Muscle layer of colon (tissue), 2 donors: ENCODE data around the gene CD99L2.

Source experiments
- H3K27ac ChIP-seq: one replicate; pipeline ENCODE4 v1.7.0; 2013; ENCODE audit warnings: low read depth, mild to moderate bottlenecking, low read length, moderate library complexity
- H3K27me3 ChIP-seq, 2 donors: one replicate each; pipeline ENCODE4 v1.7.0; 2013; ENCODE audit warnings: low read length in 2 of 2, mild to moderate bottlenecking in 2 of 2; ENCODE audit not compliant: insufficient read depth in 2 of 2, control insufficient read depth in 1 of 2
- H3K36me3 ChIP-seq: one replicate; pipeline ENCODE4 v1.7.0; 2013; ENCODE audit warnings: mild to moderate bottlenecking, low read length; ENCODE audit not compliant: insufficient read depth
- H3K4me1 ChIP-seq: one replicate; pipeline ENCODE4 v1.7.0; 2013; ENCODE audit warnings: mild to moderate bottlenecking, low read length; ENCODE audit not compliant: insufficient read depth
- H3K4me3 ChIP-seq, 2 donors: one replicate each; pipeline ENCODE4 v1.7.0; 2013; ENCODE audit warnings: low read length in 2 of 2, low read depth in 1 of 2, mild to moderate bottlenecking in 1 of 2, moderate library complexity in 1 of 2
- H3K9ac ChIP-seq: one replicate; pipeline ENCODE4 v1.7.0; 2013; ENCODE audit warnings: low read length
- H3K9me3 ChIP-seq: one replicate; pipeline ENCODE4 v1.7.0; 2013; ENCODE audit warnings: mild to moderate bottlenecking, low read length
- donor health status: abdominal sarcoma.
- donor health status: Adenocarcinoma of cecum.

CD99L2 gene

DNA sequence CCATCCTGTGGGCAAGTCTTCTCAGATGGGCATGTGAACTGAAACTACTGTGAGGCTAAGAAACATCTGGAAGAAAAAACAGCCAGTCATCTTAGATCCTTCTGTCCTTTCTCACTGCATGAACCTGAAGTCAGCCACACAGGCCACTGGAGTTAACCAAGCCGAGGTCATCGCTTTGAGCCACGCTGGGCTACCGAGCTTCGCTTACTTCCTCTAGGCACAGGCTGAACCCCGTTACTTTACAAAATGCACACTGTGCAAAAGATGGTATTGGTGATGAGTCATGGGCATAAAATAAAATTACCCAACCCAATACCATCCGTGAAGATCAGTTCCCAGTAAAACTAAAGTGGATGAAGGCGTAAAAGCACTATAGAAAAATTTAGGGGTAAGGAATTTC lies 119.1 kb downstream of the CD99L2 start:
- no peak overlapping the region for H3K4me3 ChIP-seq
- H3K4me1 ChIP-seq, result no peaks in the 10 kb centered on the region
- no peaks in the 10 kb centered on the region for H3K9me3 ChIP-seq
- no peak overlapping the region for H3K9ac ChIP-seq
- H3K36me3 ChIP-seq, result no peaks in the 10 kb centered on the region
- no peak overlapping the region for H3K27ac ChIP-seq
- no peaks in the 10 kb centered on the region for H3K27me3 ChIP-seq

DNA sequence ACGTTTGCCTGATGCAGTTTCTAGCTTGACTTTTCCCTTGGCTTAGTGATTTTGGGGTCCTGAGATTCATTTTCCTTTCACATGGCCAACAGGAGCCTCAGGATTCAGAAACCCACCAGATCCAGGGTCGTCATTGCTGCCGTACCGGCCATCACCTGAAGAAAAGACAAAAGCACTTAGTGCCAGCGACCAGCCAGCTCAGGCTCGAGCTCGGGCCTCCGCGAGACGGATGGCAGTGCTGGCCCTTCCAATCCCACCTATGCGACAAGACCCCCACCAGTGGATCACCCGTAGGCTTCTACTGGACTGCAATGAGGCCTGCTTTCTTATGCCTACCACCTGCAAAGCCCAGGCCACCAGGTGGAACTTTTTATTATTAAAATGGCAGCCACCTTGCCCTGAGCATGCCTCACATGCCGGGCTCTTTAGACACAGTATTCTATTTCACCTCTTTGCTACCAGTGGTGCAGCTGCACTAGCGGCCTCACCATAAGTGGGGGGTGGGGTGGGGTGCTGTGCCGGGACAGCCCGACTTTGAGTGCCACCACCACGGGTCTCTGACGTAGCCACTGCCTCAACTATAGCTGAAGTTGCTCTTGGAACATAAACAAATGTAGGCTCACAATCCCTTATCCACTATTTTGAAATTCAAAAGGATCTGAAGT lies 121.0 kb downstream of the CD99L2 start:
- no peaks in the 10 kb centered on the region for H3K36me3 ChIP-seq

DNA sequence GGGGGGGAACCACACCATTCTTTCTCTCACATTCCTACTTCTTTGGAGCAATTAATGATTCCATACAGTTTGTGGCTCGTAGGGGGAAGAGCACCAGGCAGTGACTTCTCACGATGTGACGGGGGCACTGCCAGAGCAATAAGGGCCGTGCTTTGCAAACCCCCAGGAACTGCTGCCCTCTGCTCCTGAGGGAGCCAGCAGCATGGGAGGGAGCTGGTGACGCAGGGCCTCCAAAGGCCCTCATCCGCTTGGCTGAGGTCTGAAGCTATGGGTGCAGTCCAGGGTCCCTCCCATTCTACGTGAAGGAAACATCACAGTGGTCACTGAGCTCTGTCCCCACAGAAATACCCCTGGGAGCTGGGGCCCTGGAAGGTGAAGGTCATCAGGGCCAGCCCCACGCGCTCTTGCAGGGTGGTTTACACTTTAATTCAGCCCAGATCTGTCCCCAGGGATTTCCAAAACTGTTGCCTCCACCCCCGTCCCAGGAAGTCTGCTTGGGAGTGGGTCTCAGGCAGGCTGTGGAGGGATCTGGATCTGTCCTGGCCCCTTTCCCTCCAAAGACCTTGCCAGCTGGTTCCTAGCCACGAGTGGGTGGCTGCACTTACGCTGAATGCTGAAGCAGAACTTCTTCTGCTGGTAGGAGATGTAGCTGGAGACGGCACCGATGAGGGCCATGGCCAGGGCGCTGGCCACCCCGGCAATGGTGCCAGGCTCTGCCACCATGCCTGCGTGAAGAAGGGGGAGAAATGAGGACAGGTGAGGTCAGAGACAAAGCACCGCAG lies 122.7 kb downstream of the CD99L2 start:
- H3K4me3 ChIP-seq, result no peak overlapping the region
- no peaks in the 10 kb centered on the region for H3K27me3 ChIP-seq
- no peaks in the 10 kb centered on the region for H3K9me3 ChIP-seq
- no peak overlapping the region for H3K27ac ChIP-seq
- H3K9ac ChIP-seq, result no peak overlapping the region
- no peaks in the 10 kb centered on the region for H3K36me3 ChIP-seq
- no peaks in the 10 kb centered on the region for H3K4me1 ChIP-seq

More for the DNA sequence above, 121.0 kb downstream of the CD99L2 start:
- Histone ChIP-seq H3K4me3 (no peak overlapping the region), H3K27ac (no peak overlapping the region), H3K27me3 (no peaks in the 10 kb centered on the region), H3K4me1 (no peaks in the 10 kb centered on the region), H3K9ac (no peak overlapping the region), H3K9me3 (no peaks in the 10 kb centered on the region)

DNA sequence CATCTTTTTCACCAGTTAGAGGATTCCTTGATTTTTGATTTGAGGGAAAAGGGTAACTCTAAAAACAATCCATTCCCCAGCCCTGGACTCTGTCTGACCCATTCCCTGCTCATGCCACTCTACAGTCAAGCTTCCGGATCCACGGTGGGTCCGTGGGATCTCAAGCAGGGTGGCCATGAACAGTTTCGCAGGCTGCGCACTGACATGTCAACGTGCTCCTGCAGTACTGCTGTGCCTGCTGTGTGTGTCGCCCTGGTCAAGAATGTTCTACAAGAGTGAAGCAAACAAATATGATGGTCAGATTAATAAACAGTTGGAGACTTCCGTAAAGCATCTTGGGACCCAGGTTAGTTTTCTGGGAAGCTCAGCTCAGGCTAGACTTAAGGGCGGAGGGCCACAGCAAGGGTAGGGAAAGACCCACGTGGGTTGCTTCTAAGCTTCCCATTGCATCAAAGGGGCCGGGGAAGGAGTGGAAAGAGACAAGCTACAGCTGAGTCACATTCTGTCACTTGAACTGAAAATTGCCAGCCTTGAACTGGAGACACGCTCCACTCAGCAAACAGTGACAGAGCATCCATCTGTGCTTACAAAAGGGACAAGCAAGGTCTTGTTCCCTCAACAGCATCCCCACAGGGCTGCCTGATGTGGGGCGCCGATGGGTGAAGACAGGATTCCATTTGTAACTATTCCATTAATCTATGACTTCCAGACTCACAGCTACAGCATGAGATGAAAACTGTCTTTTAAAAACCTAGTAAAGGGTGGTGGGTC lies 123.5 kb downstream of the CD99L2 start:
- H3K4me1 ChIP-seq, result no peaks in the 10 kb centered on the region
- no peak overlapping the region for H3K4me3 ChIP-seq
- no peak overlapping the region for H3K27ac ChIP-seq
- no peak overlapping the region for H3K9ac ChIP-seq
- H3K9me3 ChIP-seq, result no peaks in the 10 kb centered on the region
- H3K27me3 ChIP-seq, result no peaks in the 10 kb centered on the region
- H3K36me3 ChIP-seq, result no peaks in the 10 kb centered on the region

DNA sequence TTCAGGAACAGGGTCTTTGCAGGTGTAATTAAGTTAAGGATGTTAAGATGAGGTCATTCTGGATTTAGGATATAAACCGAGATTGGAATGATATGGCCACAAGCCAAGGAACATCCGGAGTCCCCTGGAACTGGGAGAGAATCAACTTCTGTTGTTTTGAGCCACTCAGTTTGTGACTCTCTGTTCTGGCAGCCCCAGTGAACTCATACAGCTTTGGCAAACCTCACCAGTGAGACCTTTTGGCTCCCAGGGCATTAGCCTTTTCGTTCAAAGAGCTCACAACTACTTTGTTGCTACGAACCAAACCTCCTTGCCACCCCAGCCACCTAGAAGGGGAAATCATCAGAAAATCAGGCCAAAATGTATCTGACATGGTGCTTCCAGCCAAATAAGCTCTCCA lies 124.8 kb downstream of the CD99L2 start:
- H3K36me3 ChIP-seq, result no peaks in the 10 kb centered on the region
- no peaks in the 10 kb centered on the region for H3K9me3 ChIP-seq
- H3K4me3 ChIP-seq, result no peak overlapping the region
- no peak overlapping the region for H3K9ac ChIP-seq
- H3K27me3 ChIP-seq, result no peaks in the 10 kb centered on the region
- no peaks in the 10 kb centered on the region for H3K4me1 ChIP-seq
- H3K27ac ChIP-seq, result no peak overlapping the region

DNA sequence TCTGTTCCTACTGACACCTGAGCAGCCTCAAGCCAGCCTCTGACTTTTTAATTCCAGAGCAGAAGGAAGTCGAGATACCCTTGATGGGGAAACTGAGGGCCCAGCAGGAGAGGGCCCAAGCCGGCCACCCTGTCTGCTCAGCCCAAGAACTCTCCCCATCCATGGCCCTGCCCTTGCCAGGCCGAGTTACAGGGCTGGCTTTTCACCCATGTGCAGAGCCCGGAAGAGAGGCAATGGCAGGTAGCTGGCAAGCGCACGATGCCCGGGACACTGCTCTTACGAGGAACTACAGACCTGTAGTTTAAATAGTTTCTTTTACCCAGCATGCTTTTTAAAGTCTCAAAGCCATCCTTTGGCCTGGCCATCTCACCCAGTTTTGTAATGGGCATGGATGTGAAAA lies 125.4 kb downstream of the CD99L2 start:
- H3K36me3 ChIP-seq, result no peaks in the 10 kb centered on the region
- no peak overlapping the region for H3K9ac ChIP-seq
- H3K9me3 ChIP-seq, result no peaks in the 10 kb centered on the region
- no peak overlapping the region for H3K27ac ChIP-seq
- no peaks in the 10 kb centered on the region for H3K4me1 ChIP-seq
- no peaks in the 10 kb centered on the region for H3K27me3 ChIP-seq
- H3K4me3 ChIP-seq, result no peak overlapping the region

DNA sequence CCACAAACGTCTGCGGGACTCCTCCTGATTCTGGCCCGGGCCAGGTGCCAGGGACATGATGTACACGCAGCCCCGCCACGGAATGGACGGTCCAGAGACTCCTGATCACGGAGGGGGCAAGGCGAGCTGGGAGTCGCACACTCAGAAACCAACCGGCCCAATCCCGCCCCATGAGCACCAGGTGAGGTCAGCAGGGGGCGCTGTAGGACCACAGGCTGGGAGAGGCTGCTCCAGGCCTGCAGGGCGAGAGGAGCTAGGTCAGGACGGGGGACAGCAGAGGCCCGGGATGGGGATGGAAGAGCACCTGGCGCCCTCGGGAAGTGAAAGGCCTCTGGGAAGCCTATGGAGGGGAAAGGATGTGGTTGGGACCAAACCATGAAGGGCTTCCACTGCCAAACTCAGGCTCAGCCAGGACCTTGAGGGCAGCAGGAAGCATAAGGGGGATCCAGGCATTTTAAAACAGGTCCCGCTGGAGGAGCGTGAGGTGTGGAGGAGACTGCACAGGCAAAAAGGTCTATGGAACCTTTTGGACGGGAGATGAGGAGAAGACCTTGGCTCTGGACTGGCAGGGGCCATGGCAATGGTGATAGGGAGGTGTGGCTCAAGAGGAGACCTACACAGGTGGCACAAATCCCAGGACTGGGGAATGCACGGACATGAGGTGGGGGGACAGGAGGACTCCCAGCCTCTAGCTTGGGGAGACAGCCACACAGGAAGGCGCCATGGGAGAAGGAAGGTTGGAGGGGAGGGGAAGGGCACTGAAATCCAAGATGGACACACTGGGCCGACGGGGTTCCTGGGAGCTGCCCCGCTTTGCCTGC lies 126.1 kb downstream of the CD99L2 start:
- H3K9me3 ChIP-seq, result no peaks in the 10 kb centered on the region
- no peak overlapping the region for H3K9ac ChIP-seq
- H3K4me3 ChIP-seq, result no peak overlapping the region
- H3K27me3 ChIP-seq, result no peaks in the 10 kb centered on the region
- H3K36me3 ChIP-seq, result no peaks in the 10 kb centered on the region
- H3K27ac ChIP-seq, result no peak overlapping the region
- peaks cover 1% of the 10 kb centered on the region for H3K4me1 ChIP-seq

DNA sequence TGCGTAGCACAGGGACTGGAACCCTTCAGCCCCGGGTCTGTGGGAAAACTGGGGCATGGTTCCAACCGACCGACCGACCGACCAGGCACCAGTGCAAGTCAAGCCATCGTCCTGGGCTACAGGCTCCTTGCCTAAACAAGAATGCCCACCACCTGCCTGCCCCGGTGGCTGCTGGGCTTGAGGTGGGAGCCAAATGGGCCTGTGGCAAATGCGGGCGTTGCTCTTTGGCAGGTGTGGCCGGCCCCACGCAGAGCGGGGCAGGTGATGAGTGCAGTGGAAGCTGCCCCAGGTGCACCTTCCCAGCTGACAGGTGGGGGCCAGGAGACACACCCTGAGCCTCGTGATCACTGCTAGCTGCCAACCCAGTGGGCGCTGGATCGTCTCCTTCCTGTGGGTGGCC lies 127.4 kb downstream of the CD99L2 start:
- no peak overlapping the region for H3K4me3 ChIP-seq
- peaks cover 4% of the 10 kb centered on the region for H3K4me1 ChIP-seq
- no peaks in the 10 kb centered on the region for H3K27me3 ChIP-seq
- no peak overlapping the region for H3K27ac ChIP-seq
- H3K9ac ChIP-seq, result no peak overlapping the region
- H3K9me3 ChIP-seq, result no peaks in the 10 kb centered on the region
- H3K36me3 ChIP-seq, result no peaks in the 10 kb centered on the region

DNA sequence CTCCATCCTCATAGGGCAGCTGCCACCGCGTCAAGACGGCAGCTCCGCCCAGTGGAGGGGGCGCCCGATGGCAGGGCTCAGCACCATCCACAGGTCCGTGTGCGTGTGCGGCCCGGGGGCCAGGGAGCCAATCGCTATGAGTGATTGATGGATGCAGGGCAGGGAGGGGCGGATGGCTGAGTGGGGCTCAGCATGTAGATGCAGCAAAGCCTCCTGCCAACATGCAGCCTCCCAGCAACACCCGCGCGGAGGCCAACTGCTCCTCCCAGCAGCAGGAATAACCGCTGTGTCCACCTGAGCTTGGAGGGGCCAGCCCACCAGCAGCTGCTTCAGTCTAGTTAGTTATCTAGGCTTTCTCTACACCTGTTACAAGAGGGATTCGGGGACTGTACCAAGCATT lies 127.8 kb downstream of the CD99L2 start:
- H3K4me3 ChIP-seq, result no peak overlapping the region
- no peak overlapping the region for H3K27ac ChIP-seq
- H3K36me3 ChIP-seq, result no peaks in the 10 kb centered on the region
- H3K4me1 ChIP-seq, result peaks cover 4% of the 10 kb centered on the region
- no peak overlapping the region for H3K9ac ChIP-seq
- no peaks in the 10 kb centered on the region for H3K27me3 ChIP-seq
- no peaks in the 10 kb centered on the region for H3K9me3 ChIP-seq

DNA sequence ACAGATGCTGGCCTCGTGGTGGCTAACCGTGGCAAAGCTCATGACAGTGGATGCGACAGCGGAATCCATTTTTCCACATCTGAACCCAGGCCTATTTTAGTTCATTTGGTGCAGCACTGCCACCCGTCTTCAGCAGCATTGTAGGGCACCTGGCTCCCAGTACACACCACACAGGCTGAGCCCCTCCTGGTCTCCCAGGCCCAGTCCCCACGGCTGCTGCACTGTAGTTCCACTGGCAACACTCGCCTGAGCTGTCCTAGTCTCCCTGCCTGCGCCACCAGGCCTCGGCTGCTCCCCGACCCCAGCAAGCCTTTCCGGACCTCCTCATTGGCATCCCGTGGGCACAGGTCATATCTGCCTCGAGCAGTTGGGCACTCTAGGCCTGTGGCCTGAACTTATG lies 129.1 kb downstream of the CD99L2 start:
- Histone ChIP-seq H3K27ac (no peak overlapping the region), H3K4me3 (no peak overlapping the region), H3K36me3 (no peaks in the 10 kb centered on the region), H3K9me3 (no peaks in the 10 kb centered on the region), H3K4me1 (peaks cover 4% of the 10 kb centered on the region), H3K27me3 (no peaks in the 10 kb centered on the region), H3K9ac (no peak overlapping the region)
